Type B pancreatic cell (in vitro differentiated cells): ENCODE data around the gene ZBTB20. TPM values are rescaled to one million over a fixed set of nuclear protein-coding genes. Genes with fewer than 3 reads are reported as not detected.

ENCODE experiments used
- DNase-seq: peaks from one replicate; pipeline ENCODE4 v3.0.0; 2021; ENCODE audit warnings: mixed read lengths; ENCODE audit not compliant: unreplicated experiment; ENCODE audit errors: extremely low spot score
- H3K27ac Mint-ChIP-seq: 2 replicates; pipeline ENCODE4 v1.8.0; 2021; ENCODE audit warnings: mild to moderate bottlenecking, mixed read lengths
- H3K27me3 Mint-ChIP-seq: 2 replicates; pipeline ENCODE4 v1.8.0; 2021; ENCODE audit warnings: mixed read lengths
- H3K36me3 Mint-ChIP-seq: 2 replicates; pipeline ENCODE4 v1.8.0; 2021; ENCODE audit warnings: mixed read lengths
- H3K4me1 Mint-ChIP-seq: one replicate; pipeline ENCODE4 v1.8.0; 2021; ENCODE audit warnings: mixed read lengths; ENCODE audit not compliant: unreplicated experiment
- H3K4me3 Mint-ChIP-seq: 2 replicates; pipeline ENCODE4 v1.8.0; 2021; ENCODE audit warnings: mild to moderate bottlenecking, mixed read lengths
- H3K9me3 Mint-ChIP-seq: 2 replicates; pipeline ENCODE4 v1.8.0; 2021; ENCODE audit warnings: mixed read lengths
- CTCF ChIP-seq: fragments of 200-600 bp; sonication (generic); conservative IDR thresholded peaks from 2 replicates; pipeline ENCODE4 v1.5.0; 2021; ENCODE audit warnings: antibody characterized with exemption, mild to moderate bottlenecking
- total RNA-seq: library from RNA; stranded (reverse); gene quantifications from 2 replicates; pipeline ENCODE4 v1.2.1, GENCODE V29; 2021; ENCODE audit warnings: low replicate concordance

The ZBTB20 gene
- total RNA-seq, 1 donor from 2014 or later: 14.4 TPM

GRCh38 chr3:114671741-114672510, 475.2 kb downstream of the ZBTB20 start:
- Mint-ChIP-seq H3K4me3 (no peak overlapping the region), H3K27me3 (no peaks in the 10 kb centered on the region), H3K9me3 (no peaks in the 10 kb centered on the region), H3K36me3 (no peaks in the 10 kb centered on the region), H3K27ac (no peak overlapping the region), H3K4me1 (peaks cover 9% of the 10 kb centered on the region)
- no peak for DNase-seq
- no peak for TF ChIP-seq CTCF

GRCh38 chr3:114669614-114670013, 477.5 kb downstream of the ZBTB20 start:
- Mint-ChIP-seq H3K27ac (no peak overlapping the region), H3K27me3 (no peaks in the 10 kb centered on the region), H3K36me3 (no peaks in the 10 kb centered on the region), H3K4me1 (peaks cover 4% of the 10 kb centered on the region), H3K4me3 (no peak overlapping the region), H3K9me3 (no peaks in the 10 kb centered on the region)
- DNase-seq: no peak
- no peak for TF ChIP-seq CTCF

GRCh38 chr3:114668099-114668498, 479.0 kb downstream of the ZBTB20 start:
- H3K27ac Mint-ChIP-seq: no peak overlapping the region
- no peaks in the 10 kb centered on the region for H3K4me1 Mint-ChIP-seq
- no peak overlapping the region for H3K4me3 Mint-ChIP-seq
- H3K27me3 Mint-ChIP-seq: no peaks in the 10 kb centered on the region
- no peaks in the 10 kb centered on the region for H3K36me3 Mint-ChIP-seq
- DNase-seq: no peak
- TF ChIP-seq CTCF: no peak
- peaks cover 3% of the 10 kb centered on the region for H3K9me3 Mint-ChIP-seq

GRCh38 chr3:114666623-114667022, 480.5 kb downstream of the ZBTB20 start:
- Mint-ChIP-seq H3K36me3 (no peaks in the 10 kb centered on the region), H3K27ac (no peak overlapping the region), H3K4me3 (no peak overlapping the region), H3K9me3 (peaks cover 3% of the 10 kb centered on the region), H3K4me1 (no peaks in the 10 kb centered on the region), H3K27me3 (no peaks in the 10 kb centered on the region)
- no peak for TF ChIP-seq CTCF
- no peak for DNase-seq

- H3K4me3 Mint-ChIP-seq: no peak overlapping the region
- H3K36me3 Mint-ChIP-seq: no peaks in the 10 kb centered on the region
- no peak for TF ChIP-seq CTCF
- H3K27me3 Mint-ChIP-seq: no peaks in the 10 kb centered on the region
- H3K27ac Mint-ChIP-seq: no peak overlapping the region
- no peak for DNase-seq
- H3K4me1 Mint-ChIP-seq: peaks cover 19% of the 10 kb centered on the region
- peaks cover 3% of the 10 kb centered on the region for H3K9me3 Mint-ChIP-seq
Measured at GRCh38 chr3:114664006-114664405, 483.1 kb downstream of the ZBTB20 start.
